GM18526 (cell line): ENCODE data around the gene TSPAN11.

Experiments used
- POLR2A ChIP-seq: IDR thresholded peaks from 3 replicates; pipeline ENCODE4 v1.6.1; 2011; ENCODE audit not compliant: insufficient read length; ENCODE audit errors: extremely low read depth

TSPAN11 gene

DNA sequence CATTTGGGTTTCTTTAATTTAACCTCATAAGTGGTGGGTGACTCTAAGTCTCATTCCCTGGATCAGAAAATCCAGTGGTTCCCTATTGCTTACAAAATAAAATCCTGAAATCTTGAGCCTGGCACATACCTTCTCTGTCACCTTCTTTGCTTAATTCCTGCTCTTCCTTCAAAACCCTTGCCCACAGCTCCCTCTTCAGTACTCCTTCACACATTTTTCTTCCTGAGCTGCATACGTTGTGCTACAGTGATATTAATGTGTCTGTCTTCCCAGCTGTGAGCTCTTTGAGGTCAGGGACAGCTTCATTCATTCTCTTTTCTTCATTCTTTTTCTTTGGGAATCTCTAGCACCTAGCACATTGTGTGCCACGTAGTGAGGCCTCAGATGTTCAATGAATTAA lies 9.5 kb downstream of the TSPAN11 start:
- TF ChIP-seq POLR2A: no peak

- no peak for TF ChIP-seq POLR2A
Measured at GRCh38 chr12:30939234-30939633, 12.7 kb downstream of the TSPAN11 start.

DNA sequence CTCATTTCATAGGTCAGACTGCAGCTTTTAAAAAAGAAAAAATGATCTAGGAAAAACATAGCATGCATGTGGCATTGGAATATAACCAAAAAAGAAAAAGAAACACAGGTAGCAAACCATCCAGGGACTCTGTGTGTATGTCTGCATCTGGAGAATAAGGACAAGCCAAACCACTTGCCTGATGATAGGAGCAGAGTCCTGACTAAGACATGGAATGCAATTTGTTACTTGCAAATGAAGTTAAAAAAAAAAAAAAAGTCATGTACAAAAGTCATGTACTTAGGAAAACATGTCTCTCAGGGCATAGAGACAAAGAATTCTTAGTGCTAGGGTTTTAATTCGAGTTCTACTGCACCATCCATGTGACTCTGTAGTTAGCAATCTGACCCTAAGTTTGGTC lies 15.9 kb downstream of the TSPAN11 start:
- TF ChIP-seq POLR2A: no peak

DNA sequence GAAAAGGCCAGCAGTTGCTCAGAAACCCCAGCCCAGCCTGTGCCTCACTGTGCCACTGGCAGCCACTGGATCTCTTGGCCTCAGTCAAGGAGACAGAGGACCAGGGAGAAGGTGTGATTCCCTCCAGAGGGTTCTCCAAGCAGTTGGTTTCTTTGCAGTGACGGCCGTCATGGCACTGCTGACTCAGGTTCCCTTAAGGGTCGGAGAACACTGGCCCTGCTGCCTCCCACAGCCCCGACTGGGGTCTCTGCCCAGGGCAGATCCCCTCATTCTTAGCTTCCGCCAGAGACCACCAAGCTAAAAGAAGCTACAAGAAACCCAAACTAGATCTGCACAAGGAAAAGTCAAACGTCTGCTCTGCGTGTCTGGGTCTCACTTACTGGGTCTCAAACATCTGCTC lies 16.4 kb downstream of the TSPAN11 start:
- TF ChIP-seq POLR2A: no peak

- TF ChIP-seq POLR2A: no peak
Measured at GRCh38 chr12:30945443-30946164, 19.1 kb downstream of the TSPAN11 start.

DNA sequence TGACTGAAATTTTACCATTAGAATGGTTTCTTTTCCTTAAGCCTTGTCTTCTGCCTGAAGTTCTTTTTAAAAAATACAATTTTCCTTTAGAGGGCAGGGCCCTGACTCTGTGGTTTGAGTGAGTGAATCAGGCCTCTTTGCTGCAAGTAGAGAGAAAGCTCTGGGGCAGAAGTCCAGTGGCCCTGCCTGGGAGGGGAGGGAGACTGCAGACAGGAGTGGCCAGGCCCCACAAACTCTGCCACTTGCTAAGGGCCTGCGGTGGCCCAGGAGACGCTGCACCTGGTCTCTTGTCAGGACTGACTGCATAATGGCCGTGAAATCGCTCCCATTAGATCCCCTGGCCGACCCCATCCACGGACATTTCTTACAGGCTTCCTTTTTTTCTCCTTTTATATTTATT lies 25.5 kb downstream of the TSPAN11 start:
- no peak for TF ChIP-seq POLR2A

GRCh38 chr12:30953257-30953656 lies 26.7 kb downstream of the TSPAN11 start:
- TF ChIP-seq POLR2A: no peak

GRCh38 chr12:30953951-30954751 lies 27.6 kb downstream of the TSPAN11 start:
- TF ChIP-seq POLR2A: no peak

DNA sequence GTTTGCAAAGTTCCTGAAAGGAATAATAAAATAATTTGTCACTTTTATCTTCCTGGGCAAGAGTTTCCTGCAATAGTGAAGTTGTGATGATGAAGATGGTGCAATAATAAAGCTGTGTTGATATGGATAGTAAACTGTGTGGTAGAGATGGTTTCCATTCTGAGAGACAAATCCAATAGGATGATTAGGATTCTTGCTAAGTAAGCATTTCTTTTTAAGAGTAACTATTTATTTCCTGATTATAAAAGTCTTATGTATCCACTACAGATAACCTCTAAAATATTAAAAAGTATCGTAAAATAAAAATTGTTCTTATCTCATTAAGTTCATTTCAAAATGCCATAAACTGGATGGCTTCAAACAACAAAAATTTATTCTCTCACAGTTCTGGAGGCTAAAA lies 28.7 kb downstream of the TSPAN11 start:
- TF ChIP-seq POLR2A: no peak

DNA sequence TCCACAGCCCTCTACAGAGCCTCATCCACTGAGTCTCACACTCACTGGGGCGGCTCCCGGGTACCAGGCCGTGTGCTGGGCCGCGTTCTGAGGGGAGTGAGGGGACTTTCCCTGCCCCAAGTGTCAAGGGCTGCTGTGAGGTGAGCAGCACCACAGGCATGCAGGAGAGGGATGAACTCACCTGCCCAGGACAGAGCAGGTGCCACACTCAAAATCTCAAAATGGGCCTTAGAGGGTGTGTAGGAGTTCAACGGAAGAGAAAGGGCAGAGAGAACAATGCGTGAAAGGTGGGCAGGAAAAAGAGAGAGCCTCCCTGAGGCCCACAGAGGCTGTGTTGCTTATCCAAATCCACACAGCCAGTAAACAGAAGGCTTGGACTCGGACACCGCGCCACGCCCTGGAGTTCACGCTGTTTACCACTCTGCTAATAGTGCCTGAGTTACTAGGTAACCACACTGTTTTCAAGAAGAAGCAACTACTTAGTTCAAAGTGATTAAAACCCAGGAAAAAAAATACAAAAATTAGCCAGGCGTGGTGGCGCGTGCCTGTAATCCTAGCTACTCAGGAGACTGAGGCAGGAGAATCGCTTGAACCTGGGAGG lies 32.7 kb downstream of the TSPAN11 start:
- no peak for TF ChIP-seq POLR2A

DNA sequence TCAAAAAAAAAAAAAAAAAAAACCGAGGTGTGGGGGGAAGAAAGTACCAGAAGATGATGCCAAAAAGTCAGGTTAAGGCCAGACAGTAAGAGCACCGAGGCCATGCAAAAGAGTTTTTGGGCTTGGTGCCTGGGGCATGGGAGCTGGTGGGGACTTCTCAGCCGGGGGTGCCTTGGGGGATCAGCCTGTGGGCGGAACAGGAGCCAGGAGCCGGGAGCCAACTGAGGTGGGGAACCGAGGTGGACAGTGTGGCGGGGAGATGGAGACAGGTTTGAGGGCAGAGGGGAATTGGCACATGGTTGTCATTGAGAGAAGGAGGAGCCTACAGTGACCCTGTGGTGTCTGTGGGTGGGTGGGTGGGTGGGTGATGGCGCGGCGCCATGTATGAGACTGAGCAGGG lies 33.2 kb downstream of the TSPAN11 start:
- TF ChIP-seq POLR2A: no peak

DNA sequence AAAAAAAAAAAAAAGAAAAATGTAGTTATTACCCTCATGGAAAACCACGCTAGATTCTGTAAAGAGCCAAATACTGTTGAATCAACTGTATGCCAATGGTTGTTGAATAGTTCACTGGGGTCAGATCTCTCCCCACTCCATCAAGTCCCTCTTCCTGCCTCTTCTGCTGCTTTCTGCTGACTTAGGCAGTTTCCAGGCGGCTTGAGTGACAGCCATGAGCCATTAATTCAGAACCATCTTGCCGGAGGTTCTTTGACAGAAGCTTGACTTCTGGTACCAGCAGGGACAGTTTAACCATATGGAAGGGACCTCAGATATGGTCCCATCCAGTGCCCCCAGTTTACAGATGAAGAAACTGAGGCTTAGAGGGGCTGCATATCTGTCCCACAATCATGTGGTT lies 34.5 kb downstream of the TSPAN11 start:
- TF ChIP-seq POLR2A: no peak

DNA sequence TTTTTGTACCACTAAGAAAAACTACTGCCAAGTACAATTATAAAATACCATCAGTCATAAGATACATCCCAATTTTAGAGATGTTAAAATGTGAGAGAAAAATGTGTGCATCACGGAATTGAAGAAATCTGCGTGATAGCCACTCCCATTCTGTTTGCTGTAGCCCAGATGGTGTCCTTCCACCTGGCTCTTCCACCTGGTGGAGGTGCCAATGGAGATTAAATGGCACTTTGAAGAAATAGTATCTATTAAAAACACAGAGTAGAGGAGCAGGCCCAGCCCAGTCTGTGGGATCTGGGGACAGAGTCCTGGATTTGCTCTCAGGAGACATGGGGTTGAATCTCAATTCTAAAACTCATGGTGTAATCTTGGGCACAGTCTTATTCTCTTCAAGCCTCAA lies 35.5 kb downstream of the TSPAN11 start:
- TF ChIP-seq POLR2A: no peak

- no peak for TF ChIP-seq POLR2A
Measured at GRCh38 chr12:30963709-30964564, 37.4 kb downstream of the TSPAN11 start.

DNA sequence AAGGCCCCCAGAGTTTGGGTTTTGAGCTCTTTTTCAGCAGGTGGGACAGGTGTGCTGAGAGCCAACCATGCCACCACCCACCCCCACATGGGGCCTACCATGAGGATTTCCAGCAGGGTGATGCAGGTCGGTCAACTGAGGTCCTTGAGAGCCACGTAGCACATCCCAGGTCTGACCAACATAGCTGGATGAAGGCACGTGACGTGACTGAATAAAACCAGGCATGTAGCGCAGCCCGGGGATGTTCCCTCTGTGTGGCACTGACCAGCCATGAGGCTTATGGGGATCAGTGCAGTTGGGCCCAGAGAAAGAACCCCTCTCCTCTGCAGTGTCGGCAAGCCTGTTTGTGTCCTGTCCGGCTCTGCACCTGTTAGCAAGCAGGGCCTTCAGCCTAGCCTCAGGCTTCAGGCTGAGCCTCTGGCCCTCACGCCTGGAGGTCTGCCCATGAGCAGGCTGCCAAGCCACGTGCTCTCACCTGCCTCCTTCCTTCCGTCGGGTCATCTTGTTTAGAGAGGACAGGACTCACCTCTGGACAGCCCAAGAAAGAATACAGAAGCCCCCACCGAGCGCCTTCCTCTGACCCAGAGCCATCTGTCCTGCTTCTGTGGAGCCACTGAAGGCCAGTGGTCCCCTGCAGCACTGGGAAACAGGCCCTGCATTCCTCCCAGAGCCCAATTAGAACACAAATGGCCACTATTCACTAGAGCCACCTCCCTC lies 38.5 kb downstream of the TSPAN11 start:
- TF ChIP-seq POLR2A: no peak
